Measurements from ENCODE around the gene ADCY2.

ADCY2 gene

DNA sequence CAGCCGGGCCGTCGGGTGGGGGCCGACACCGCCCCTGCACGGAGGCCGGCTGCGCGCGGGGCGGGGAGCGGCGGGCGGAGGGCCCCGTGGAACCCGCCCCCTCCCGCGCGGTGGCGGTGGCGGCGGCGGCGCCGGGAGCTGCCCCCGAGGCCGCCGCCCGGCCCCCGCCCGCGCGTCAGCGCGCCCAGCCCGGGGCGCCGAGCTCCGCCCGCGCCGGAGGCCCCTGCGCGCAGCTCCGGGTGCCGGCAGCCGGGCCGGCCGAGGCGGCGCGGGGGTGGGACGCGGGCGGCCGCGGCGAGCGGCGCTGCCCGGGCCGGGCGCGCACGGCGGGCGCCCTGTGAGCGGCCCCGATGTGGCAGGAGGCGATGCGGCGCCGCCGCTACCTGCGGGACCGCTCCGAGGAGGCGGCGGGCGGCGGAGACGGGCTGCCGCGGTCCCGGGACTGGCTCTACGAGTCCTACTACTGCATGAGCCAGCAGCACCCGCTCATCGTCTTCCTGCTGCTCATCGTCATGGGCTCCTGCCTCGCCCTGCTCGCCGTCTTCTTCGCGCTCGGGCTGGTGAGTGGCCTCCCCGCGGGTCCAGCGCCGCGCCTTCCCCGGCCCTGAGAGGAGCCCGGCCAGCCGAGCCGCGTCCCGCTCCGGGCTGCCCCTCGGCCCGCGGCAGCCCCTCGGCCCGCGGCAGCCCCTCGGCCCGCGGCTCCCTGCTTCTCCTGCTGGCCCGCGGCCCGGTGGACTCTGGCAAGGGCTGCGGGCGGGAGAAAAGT is at the start of gene ADCY2:
TSS of gene ADCY2 (plus strand) at position 192 of the 766 bp plus-strand sequence. CDS start at position 351, 159 bp downstream.
- no peak for DNase-seq (ENCODE audit: low read depth in 2 of 2)

DNA sequence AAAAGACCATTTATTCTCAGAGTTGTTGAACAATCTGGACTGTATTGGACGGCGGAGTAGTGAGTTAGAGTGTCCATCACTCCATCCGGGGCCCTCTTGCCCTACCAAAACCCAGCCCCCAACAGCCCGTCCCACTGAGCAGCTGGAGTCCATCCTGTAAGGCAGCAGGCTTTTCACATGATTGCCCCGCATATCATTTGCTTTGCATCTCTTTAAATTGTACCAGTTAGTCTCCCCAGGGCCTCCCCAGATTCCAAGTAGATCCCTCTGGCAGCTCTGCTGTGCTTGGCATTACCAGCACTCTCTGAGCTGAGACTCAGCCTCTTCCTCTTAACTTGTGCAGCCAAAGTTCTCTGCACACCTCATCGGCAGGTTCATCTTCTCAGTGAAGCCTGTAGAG is 48.6 kb upstream of the ADCY2 start:
- no peak for DNase-seq (ENCODE audit: low read depth in 2 of 2)

DNA sequence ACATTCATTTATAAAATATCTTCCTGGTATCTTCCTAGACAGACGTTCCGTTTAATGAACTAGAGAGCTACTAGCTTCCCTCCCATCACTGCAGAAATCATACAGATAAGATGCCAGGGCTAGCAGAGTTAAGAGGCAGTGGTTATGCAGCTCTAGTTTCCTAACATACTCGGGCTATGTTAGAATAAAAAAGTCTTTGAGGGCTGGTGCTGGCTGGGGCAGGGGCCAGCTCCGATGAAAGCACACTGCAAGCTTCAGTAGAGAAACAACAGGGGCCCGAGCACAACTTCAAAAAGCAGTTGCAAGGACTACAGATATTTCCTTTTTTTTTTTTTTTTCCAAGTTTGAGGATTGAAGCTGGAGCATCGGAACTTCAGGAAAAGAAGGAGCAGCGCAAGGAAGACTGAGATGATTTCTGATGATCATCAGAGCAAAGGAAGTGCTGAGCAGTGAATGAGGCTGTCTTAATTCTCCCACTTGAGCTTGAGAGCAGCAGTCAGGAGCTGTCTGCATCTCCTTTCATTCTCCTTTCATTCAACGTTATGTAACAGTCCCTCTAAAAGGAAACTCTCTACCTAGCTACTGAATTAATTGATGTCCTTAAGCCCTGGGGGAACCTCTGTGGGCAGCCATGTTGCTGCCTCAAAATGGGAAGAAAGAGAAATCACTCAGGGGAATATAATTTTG is 47.6 kb upstream of the ADCY2 start:
- no peak for DNase-seq (ENCODE audit: low read depth in 2 of 2)

DNA sequence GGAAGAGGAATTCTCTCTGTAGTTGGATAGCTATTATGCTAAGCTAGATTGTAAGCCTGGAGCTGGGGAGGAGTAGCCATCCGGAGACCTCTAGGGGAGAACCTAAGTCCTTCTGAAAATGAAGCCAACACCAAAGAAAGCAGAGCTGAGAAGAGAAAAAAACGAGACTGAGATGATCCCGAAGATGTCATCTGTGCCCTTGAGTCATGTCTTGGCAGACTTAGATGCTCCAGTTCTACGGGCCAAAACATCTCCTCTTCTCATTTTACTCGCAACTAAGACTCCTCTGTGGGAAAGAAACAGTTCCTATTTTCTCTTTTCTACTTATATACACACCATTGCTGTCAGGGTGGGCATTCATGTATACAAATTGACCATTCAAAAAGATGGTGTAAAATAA is 34.3 kb upstream of the ADCY2 start:
- no peak for DNase-seq (ENCODE audit: low read depth in 2 of 2)

DNA sequence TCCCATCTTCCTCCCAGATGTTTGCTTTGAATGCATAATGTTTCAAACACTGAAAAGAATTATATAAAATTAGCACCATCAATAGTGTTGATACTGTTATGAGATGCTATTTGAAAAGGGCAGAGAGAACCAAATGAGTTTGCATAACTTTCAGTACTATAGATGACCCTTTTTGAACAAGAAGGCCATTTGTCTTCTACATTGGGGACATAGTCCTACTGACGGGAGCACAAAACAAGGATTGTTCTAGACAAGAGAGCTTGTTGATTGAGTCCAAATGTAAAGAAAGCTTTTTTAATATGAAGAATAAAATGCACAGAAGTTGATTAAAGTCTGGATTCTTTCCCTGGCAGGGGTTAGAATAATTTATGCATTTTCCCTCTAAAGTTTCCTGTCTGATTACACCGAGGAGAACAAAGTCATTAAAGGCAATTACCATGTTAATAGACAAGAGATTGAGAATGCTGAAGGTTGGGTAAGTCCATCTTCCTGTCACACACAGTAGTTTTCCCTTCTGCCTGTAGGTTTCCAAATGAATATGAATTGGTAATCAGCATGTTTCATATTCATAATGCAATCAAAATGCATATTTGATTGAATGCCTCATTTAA is 32.8 kb upstream of the ADCY2 start:
- no peak for DNase-seq (ENCODE audit: low read depth in 2 of 2)

DNA sequence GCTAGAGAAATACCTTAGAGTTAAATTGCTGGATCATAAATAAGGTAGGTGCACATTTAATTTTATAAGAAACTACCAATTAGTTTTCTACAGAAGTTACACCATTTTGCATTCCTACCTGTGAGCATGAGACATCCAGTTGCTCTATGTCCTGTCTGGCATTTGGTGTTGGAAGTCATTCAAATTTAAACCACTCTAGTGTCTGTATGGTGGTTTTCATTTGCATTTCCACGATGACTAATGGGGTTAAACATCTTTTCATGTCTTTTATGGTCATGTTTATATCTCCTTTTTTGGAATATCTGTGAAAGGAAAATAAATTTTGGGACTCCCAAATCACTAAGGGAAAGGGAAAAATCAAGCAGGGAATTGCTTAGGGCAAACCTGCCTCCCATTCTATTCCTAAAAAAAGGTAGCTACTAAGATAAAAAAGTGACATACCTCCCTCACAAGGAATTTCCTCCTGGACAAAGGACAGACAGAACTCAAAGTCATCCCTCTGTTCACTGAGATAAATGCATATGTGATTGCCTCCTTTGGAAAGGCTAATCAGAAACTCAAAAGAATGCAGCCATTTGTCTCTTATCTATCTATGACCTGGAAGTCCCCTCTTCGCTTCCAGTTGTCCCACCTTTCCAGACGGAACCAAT is 31.6 kb upstream of the ADCY2 start:
- DNase-seq (ENCODE audit: low read depth in 2 of 2): no peak

DNA sequence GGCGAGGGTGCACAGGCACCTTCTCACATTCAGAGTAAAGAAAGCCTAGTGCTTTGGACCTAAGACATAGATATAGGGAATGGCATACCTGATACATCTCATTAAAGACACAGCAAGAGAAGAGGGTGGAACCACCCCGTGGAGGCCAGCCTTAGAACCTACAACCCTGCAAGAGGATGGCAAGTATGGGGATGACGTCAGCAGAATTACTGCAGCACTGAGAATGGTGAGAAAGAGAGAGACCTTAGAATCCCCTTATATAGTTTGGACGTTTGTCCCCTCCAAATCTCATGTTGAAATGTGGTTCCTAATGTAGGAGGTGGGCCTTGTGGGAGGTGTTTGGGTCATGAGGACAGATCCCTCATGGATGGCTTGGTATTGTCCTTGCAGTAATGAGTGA is 28.2 kb upstream of the ADCY2 start:
- no peak for DNase-seq (ENCODE audit: low read depth in 2 of 2)

DNA sequence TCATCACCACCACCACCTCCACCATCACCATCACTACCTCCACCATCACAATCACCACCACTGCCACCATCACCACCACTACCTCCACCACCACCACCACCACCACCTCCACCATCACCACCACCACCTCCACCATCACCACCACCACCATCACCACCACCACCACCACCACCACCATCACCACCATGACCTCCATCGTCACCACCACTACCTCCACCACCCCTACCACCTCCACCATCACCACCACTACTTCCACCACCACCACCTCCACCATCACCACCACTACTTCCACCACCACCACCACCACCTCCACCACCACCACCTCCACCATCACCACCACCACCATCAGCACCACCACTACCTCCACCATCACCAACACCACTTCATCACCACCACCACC is 23.5 kb upstream of the ADCY2 start:
- DNase-seq (ENCODE audit: low read depth in 2 of 2): no peak

DNA sequence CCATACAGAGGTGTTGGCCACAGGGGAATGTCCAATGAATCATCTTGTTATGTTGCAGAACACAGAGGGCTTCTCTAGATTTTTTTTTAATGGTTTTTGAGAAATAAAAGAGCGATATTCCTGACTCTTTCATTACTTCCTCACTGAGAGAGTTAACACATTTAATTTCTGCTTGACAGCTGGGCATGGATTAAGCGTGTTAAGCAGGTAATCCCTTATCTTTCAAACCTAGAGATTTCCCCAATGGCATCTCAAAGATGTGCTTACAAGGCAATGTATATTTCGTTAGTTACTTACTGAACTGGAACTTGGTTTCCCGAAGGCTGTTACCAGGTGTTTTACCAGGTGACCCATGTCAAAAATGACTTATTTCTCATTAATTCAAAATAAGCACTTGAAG is 21.8 kb upstream of the ADCY2 start:
- DNase-seq (ENCODE audit: low read depth in 2 of 2): no peak

DNA sequence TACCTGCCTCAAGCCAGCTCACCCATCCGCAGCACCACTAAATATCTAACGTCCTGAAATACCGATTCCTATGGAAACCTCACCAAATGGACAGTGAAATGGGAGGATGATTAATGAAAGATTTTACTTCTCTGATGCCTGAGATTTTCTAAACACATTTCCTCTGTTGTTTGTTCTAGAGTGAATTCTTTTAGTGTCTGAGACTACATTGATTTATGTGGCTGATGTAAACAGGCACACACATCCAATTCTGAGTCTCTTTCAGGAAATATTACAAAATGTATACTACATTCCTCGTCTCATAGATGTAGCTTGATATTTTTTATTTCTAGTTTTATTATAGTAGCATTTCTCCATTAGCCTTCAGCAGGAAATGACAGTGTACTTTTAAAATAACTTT is 20.5 kb upstream of the ADCY2 start:
- DNase-seq (ENCODE audit: low read depth in 2 of 2): no peak

DNA sequence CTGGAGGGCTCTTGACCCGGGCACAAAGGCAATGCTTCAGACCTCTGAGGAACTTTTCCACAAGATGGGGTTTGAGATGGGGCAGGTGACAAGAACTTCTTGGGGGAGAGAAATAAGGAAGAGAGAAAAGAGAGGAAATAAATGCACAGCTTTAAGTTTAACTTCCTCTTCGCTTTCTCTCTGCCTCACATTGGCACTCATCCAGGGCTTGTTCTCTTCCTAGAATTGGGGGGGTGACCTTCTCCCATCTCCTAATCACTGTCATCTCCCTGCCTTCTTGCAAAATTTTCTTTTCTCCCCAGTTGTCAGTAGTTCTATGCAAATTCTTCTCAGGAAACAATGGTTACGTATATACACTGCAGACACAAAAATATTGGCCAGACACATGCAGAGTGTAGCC is 19.1 kb upstream of the ADCY2 start:
- no peak for DNase-seq (ENCODE audit: low read depth in 2 of 2)

DNA sequence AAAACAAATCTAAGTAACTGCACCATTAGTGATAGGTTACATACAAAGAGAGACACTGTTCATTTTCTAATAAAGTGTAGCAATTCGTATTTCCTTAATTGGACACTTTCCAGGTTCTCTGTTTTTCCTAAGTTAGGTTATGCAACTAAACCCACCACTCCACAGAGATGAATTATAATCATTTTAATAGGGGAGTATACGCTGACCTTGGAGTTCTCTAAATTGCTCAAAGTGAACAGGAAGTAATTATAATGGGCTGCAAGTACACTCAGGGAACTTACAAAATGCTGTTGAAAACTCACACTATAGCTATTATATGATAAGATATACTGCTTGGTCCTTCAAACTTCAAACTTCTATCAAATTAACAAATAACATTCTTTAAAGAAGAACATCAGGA is 18.2 kb upstream of the ADCY2 start:
- no peak for DNase-seq (ENCODE audit: low read depth in 2 of 2)

DNA sequence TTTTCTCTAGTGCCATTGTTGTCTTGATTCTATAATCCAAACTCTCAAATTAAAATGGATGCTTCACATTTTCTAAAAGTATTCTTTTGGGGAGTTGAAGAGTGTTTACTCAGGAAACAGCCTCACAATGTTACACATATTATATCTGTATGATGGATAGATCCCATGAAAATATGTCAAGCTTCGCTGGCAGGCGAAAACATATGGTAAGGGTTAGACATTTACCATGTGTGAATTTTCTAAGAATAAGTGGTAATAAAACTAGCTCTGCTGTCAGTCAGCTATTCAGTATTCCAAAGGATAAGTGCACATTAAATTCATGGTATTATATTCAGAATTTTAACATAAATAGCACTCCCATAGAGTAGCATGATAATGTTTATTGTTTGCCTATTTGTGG is 13.3 kb upstream of the ADCY2 start:
- no peak for DNase-seq (ENCODE audit: low read depth in 2 of 2)

DNA sequence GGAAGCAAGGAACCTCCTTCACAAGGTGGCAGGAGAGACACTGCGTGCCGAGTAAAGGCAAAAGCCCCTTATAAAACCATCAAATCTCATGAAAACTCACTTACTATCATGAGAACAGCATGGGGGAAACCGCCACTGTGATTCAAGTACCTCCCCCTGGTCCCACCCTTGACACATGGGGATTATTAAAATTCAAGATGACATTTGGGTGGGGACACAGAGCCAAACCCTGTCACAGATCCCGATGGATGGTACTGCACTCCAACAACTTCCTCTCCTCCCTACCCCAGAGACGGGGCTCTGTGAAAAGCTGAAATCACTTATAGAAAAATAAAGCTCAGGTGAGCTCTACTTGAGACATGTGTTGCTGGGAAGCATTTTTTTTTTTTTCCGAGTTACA is 10.3 kb upstream of the ADCY2 start:
- no peak for DNase-seq (ENCODE audit: low read depth in 2 of 2)

DNA sequence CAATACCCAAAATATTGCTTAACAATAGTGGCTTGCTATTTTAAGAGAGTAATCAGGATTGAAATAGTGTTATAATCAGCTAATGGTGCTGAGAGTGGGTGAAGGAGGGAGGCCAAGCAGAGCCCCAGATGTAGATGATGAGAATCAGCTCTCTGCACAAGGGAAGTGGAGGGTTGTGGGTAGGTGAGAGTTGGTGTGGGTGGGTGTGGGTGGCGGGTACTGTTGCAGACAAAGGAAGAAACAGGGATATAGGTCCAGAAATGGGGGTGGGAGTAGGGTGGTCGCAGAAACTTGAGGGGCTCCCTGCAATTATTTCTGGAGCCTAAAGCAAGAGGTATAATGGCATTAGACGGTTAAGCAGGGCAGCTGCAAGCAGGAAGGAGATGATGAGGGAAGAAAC is 7.4 kb upstream of the ADCY2 start:
- DNase-seq (ENCODE audit: low read depth in 2 of 2): no peak

DNA sequence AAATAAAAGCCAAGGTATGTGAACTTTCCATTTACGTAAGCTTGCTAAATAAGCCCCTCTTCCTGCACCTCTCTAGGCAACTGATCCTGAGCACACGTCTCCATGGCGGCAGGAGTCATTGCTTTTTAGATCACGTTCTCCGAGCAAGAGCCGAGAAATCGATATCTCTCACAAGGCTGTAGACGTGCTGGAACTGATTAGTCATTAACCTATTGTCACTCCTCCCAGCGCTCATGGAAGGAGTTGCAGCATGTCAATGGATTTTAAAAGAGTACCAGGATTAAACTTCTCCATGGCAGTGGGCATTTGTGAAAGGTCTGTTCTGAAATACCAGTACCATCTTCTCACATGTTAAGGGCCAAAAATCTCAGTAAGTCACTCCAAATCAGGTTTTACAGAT is 4.7 kb upstream of the ADCY2 start:
- DNase-seq (ENCODE audit: low read depth in 2 of 2): no peak

DNA sequence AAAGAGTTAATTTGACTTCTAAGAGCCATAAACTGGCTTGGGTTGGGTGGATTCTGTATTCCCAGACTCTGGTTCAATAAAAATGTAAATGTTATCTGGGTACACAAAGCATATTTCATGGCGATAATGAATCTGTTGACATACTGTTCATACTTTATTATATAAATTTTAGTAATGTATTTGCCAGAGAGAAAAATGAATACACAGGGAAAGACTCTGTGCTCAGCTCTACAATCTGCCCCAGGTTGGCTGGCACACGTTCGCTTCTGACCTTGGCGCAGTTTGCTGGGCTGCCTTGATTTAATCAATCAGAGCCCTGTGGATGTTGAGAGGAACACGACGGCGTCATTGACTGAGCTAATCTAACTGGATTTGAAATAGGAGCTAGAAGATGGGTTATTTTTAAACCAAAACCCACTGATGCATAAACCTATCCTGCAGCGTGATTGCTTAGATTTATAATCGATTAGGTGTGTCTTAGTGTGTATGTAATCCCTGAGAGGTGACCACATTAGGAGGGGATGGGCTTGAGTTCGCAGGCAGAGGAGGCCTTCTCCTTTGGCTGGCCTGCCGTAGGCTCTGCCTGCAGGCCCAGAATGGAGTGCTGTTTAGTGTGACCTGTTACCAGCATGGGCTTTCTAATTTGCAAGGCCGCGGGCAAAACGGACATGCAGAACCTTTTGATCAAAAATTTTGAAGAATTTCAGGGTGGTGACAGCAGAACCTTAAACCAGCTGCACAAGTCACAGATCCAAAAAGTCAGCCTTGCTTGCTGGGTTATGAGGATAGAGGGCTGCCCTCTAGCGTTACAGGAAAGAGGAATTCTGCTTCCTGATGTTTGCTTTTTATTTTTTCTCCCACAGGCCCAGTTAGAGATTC is 3.9 kb upstream of the ADCY2 start:
- DNase-seq (ENCODE audit: low read depth in 2 of 2): no peak

DNA sequence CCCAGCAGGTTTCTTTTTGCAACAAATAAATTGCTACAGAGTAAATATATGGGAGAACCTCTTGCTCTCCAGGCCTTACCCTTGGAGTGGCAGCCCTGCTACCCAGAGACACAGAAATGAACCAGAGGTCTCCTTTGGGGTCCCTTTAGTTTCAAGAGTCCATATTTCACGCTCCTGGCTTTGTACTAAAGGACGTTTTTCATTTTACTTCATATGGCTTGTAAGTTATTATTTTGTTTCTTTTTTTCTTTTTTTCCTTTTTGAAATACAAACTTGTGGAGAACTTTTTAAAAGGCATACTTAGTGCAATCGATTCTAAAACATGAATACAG is 3.3 kb upstream of the ADCY2 start:
- DNase-seq (ENCODE audit: low read depth in 2 of 2): no peak

DNA sequence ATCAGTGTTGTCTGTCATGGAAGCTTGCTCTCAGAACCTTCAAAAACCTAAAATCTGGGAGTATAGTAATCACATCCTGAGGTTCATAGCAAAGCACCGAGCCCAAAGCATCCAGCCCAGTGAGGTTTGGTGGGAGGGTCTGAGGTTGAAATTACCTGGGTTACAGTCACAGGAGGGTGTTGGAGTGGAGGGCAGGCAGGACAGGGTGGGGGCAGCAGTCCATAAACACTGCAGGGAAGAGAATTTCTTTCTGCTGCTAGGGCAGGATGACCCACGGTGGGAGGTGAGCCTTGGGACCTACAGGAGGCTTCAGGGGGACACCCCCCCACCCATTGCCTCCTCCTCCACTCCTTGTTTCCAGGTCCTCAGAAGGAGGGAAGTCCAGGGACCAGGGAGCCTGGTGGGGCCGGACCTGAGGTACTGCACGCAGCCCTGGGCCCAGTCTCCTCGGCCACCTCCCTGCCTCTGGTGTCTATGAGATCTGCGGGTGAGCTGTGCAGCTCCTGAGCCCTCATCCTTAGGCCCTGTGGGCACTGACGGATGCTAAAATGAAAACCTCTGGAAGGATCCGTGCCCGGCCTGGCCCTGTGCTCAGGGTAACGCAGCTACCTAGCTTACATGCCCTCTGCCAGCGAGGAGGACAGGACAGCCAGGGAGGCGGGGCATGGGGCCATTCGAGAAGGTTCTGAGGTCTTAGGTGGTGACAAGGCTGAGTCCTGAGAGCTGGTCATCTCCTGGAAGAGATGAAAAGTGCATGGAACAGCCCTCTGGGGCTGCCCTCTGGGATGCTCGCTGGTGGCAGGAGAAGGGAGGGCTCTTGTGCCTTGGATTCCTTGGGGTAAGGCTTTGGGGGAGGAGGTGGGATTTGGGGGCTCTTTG is 1.8 kb upstream of the ADCY2 start:
- DNase-seq (ENCODE audit: low read depth in 2 of 2): no peak

DNA sequence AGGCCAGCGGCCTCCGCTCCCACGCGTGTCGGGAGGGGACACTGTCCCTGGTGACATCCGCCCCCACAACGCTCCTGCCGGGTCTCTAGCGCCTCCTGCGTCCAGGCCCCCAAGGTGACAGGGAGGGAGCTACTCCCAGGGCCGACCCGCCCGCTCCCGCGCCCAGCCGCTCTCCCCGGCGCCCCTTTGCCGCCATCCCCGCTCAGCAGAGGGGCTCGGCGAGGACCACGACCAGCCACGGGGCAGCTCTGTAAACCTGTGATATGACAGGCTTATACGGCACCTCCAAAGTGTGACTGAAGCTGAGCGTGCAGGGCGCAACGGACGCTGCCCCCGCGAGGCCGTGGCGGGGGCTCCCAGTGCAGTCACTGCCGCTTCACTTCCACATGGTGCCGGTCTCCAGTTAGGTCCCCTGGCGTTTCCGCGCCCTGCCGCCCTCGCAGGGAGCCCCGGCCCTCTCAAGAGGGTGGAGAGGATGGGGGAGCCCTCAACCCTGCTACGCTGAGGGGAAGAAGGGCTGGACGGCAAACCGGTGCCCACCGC is 978 bp upstream of the ADCY2 start:
- no peak for DNase-seq (ENCODE audit: low read depth in 2 of 2)
